ACHN (cell line): Measurements from ENCODE around the gene ZBTB7C.
A peak's percentile ranks its signal among the peaks of the same experiment; 100 is the strongest.

Experiments used
- DNase-seq: peaks from one replicate; pipeline ENCODE4 v3.0.0-alpha.2; 2015
- in situ Hi-C: cut with HindIII; loops from 2 replicates; pipeline ENCODE4 v1.10.0; 2017; ENCODE audit warnings: low sequenced_read_pairs, low pct_ligation_motif_present, low pct_unique_long_range_greater_than_20kb

The ZBTB7C gene

GRCh38 chr18:48338915-48339314 lies 70.3 kb downstream of the ZBTB7C start:
- no peak for DNase-seq
- in situ Hi-C loops = no loop called here

- in situ Hi-C loops = no loop called here
- DNase-seq = no peak
These were observed 72.1 kb downstream of the ZBTB7C start for GRCh38 chr18:48337053-48337452.

GRCh38 chr18:48336332-48336731 lies 72.9 kb downstream of the ZBTB7C start:
- in situ Hi-C loops = no loop called here
- no peak for DNase-seq

- no peak for DNase-seq
- in situ Hi-C loops = no loop called here
These were observed 73.4 kb downstream of the ZBTB7C start for GRCh38 chr18:48335829-48336228.

GRCh38 chr18:48334845-48335244 lies 74.3 kb downstream of the ZBTB7C start:
- DNase-seq = no peak
- in situ Hi-C loops = no loop called here

GRCh38 chr18:48333563-48333962 lies 75.6 kb downstream of the ZBTB7C start:
- in situ Hi-C loops = no loop called here
- no peak for DNase-seq

- in situ Hi-C loops = no loop called here
- DNase-seq = peak; percentile 82
These were observed 78.9 kb downstream of the ZBTB7C start for GRCh38 chr18:48330016-48330991.

GRCh38 chr18:48328473-48329210 lies 80.5 kb downstream of the ZBTB7C start:
- in situ Hi-C loops = no loop called here

GRCh38 chr18:48326901-48327675 lies 82.1 kb downstream of the ZBTB7C start:
- peak; percentile 58 for DNase-seq
- in situ Hi-C loops = no loop called here

More at GRCh38 chr18:48328473-48329210, 80.5 kb downstream of the ZBTB7C start:
- peak; percentile 63 for DNase-seq

- in situ Hi-C loops = no loop called here
- no peak for DNase-seq
These were observed 84.0 kb downstream of the ZBTB7C start for GRCh38 chr18:48325115-48325665.

- no peak for DNase-seq
- in situ Hi-C loops = no loop called here
These were observed 84.5 kb downstream of the ZBTB7C start for GRCh38 chr18:48324651-48325050.

- no peak for DNase-seq
- in situ Hi-C loops = no loop called here
These were observed 86.0 kb downstream of the ZBTB7C start for GRCh38 chr18:48323151-48323550.

- in situ Hi-C loops = no loop called here
- no peak for DNase-seq
These were observed 87.6 kb downstream of the ZBTB7C start for GRCh38 chr18:48321536-48321935.

GRCh38 chr18:48321121-48321520 lies 88.1 kb downstream of the ZBTB7C start:
- no peak for DNase-seq
- in situ Hi-C loops = no loop called here

- in situ Hi-C loops = no loop called here
- DNase-seq = no peak
These were observed 88.6 kb downstream of the ZBTB7C start for GRCh38 chr18:48320639-48320945.

- in situ Hi-C loops = no loop called here
- peak; percentile 24 for DNase-seq
These were observed 89.2 kb downstream of the ZBTB7C start for GRCh38 chr18:48319801-48320638.

GRCh38 chr18:48318436-48318835 lies 90.7 kb downstream of the ZBTB7C start:
- DNase-seq = no peak
- in situ Hi-C loops = no loop called here
